Pancreas (tissue), 10 donors: ENCODE data around the gene MADD. TPM values are rescaled to one million over a fixed set of nuclear protein-coding genes. Genes with fewer than 3 reads are reported as not detected.

Source experiments
- ATAC-seq, 4 donors: fragments of 200-7000 bp; cut with Tn5 transposase; one replicate each; pipeline versions ENCODE4 v1.8.0 to v1.9.1; 2020; ENCODE audit warnings: mild to moderate bottlenecking in 4 of 4, moderate library complexity in 4 of 4
- DNase-seq, 6 donors: peaks; one replicate each; pipeline ENCODE4 v3.0.0-alpha.2; 2020
- FAIRE-seq: peaks from 2 replicates; lab custom pipeline; 2012; peaks lifted over from hg19 to GRCh38; lab: Jason Lieb, UNC
- H3K27ac ChIP-seq, 4 donors: fragments of 200-600 bp; sonication (generic); 1 replicate in 3 of 4; 2 replicates in 1 of 4; pipeline versions ENCODE4 v1.5.0 to v1.8.0; 2020
- H3K27me3 ChIP-seq, 4 donors: fragments of 200-600 bp; one replicate each; pipeline ENCODE4 v1.8.0; 2021
- H3K36me3 ChIP-seq, 3 donors: fragments of 200-600 bp; sonication (generic) in 1 of 3; one replicate each; pipeline versions ENCODE4 v1.5.0 to v1.8.0; 2020 to 2021
- H3K4me1 ChIP-seq, 3 donors: fragments of 200-600 bp; one replicate each; pipeline ENCODE4 v1.8.0; 2021
- H3K4me3 ChIP-seq, 4 donors: fragments of 200-600 bp; sonication (generic) in 2 of 4; one replicate each; pipeline versions ENCODE4 v1.5.0 to v1.8.0; 2020 to 2021
- H3K9me3 ChIP-seq, 4 donors: fragments of 200-600 bp; one replicate each; pipeline ENCODE4 v1.8.0; 2021
- WGBS, 2 donors: extraction: QIAGEN DNeasy Blood & Tissue Kit; methylation state at CpG; one replicate each; pipeline ENCODE4 v1.1.7; 2013; 5-methylcytosine and 5-hydroxymethylcytosine counted together
- intact Hi-C, 3 donors: fragments of 100-400 bp; cut with DNase I; formaldehyde crosslinking; loops; one replicate each; pipeline versions ENCODE4 v1.11.1 to v1.14.2; 2022
- polyA plus RNA-seq, 2 donors: library from polyadenylated mRNA; stranded (reverse); fragments of 200-250 nt; gene quantifications; one replicate each; pipeline ENCODE4 v1.2.3, GENCODE V29; 2013
- total RNA-seq, 6 donors: library from RNA; stranded (reverse); fragmentation: NEBNext Ultra II Directional in 4 of 6; extraction: Animal tissue kit (Norgen Biotek cat#: 25700) in 4 of 6; gene quantifications; one replicate each; pipeline versions ENCODE4 v1.2.1 to v1.2.4, GENCODE V29; 2021 to 2023
- TF ChIP-seq, protein P1 (sequence below), 4 donors: fragments of 200-600 bp; sonication (generic) in 3 of 4; IDR thresholded peaks; one replicate each; pipeline versions ENCODE4 v1.5.0 to v1.8.0; 2021; ENCODE audit warnings: antibody characterized with exemption in 4 of 4
- donor health status: healthy with polysubstance abuse.
- donor health status: DM: no; HTN: no; CAD: no; lungs with moderate emphysema.
- donor health status: DM: no; HTN: no; CAD: no.
- donor health status: control.
- donor health status: control.
- donor health status: Bipolar disorder and iron deficiency.
- donor health status: DM: yes; HTN: yes; CAD: no.
- donor health status: DM: no; HTN: no; CAD: no.
- donor health status: DM: no; HTN: no; CAD: no.
- donor health status: DM: yes; HTN: yes; CAD: no.

MADD gene
- total and polyA plus RNA-seq, 8 donors, result 15.0 to 36.9 (median 21.3) TPM

DNA sequence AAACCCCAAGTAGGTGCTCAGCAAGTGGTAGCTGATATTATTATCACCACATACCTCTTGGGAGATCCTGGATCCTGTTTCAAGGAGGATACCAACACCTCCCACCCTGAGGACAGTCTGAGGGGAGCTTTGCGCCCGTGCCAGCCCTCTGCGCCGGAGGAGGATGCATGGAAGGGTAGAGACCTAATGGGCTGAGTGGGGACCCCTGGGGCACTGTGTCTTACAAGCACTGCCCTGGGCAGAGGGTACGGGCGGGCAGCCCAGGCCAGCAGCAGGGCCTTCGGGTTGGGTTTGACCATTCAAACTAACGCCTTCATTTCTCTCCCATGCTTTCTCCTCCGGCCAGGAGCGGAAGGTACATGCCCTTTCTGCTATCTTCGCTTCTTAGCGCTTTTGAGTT lies 56.3 kb downstream of the MADD start:
- ATAC-seq (no peak), DNase-seq (peak in 1 of 6 donors; percentile 27), FAIRE-seq (no peak)
- TF ChIP-seq, protein P1, sequence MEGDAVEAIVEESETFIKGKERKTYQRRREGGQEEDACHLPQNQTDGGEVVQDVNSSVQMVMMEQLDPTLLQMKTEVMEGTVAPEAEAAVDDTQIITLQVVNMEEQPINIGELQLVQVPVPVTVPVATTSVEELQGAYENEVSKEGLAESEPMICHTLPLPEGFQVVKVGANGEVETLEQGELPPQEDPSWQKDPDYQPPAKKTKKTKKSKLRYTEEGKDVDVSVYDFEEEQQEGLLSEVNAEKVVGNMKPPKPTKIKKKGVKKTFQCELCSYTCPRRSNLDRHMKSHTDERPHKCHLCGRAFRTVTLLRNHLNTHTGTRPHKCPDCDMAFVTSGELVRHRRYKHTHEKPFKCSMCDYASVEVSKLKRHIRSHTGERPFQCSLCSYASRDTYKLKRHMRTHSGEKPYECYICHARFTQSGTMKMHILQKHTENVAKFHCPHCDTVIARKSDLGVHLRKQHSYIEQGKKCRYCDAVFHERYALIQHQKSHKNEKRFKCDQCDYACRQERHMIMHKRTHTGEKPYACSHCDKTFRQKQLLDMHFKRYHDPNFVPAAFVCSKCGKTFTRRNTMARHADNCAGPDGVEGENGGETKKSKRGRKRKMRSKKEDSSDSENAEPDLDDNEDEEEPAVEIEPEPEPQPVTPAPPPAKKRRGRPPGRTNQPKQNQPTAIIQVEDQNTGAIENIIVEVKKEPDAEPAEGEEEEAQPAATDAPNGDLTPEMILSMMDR (IDR thresholded peaks at IDR 0.05), result no peak
- WGBS, 2 donors, result 95 to 98% methylated on average over 12 of the region's 12 CpGs
- Histone ChIP-seq H3K27me3 (no peaks in the 10 kb centered on the region), H3K9me3 (no peaks in the 10 kb centered on the region), H3K36me3 (peaks cover 0 to 27% (median 21%) of the 10 kb centered on the region in 3 donors), H3K27ac (no peak overlapping the region), H3K4me3 (no peak overlapping the region), H3K4me1 (no peaks in the 10 kb centered on the region)
- intact Hi-C loops, result no loop called here

DNA sequence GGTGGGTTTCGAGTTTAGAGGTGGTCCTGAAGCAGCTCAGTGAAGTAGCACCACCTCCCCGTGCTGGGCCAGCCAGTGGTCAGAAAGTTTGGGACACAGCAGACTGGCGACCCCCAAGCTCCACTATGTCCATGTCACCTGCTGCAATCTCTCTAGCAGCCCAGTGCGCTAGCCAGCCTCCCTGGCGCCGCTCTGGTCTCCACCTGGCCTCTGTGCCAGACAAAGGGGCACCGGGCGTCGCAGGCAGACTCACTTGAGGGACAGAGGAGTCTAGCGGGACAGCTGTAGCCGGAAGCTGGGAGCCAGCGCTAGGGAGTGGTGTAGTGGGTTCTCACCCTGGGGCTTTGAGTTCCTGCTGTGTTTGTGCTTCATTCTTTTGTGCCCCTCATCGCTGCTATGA lies 57.1 kb downstream of the MADD start:
- intact Hi-C loops, result no loop called here
- H3K27me3 ChIP-seq, result no peaks in the 10 kb centered on the region
- no peaks in the 10 kb centered on the region for H3K4me1 ChIP-seq
- no peak for FAIRE-seq
- DNase-seq, result peak in 1 of 6 donors; percentile 52
- H3K4me3 ChIP-seq, result no peak overlapping the region
- H3K27ac ChIP-seq, result no peak overlapping the region
- no peaks in the 10 kb centered on the region for H3K9me3 ChIP-seq
- ATAC-seq, result no peak
- 93 to 94% methylated on average over 13 of the region's 13 CpGs for WGBS, 2 donors
- TF ChIP-seq, protein P1 (IDR thresholded peaks at IDR 0.05), result no peak
- H3K36me3 ChIP-seq, result peaks cover 0 to 27% (median 21%) of the 10 kb centered on the region in 3 donors

DNA sequence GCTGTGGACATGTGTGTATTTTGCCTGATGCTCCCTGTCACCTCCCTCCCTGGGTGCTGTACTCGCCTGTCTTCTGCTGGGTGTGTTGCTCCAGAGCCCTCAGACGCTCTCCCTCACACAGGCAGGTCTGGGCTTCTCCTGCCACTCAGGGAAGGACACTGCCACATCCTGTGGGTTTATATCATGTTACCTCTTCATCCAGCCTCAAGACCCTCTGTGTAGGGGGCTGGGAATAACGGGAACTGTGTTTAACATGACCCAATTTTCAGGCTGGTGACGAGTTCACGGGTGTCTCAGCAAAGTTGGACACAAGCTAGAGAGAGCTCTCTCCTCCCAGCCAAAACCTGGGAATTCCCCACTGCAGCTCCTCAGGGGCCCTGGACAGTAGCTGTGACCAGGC lies 58.0 kb downstream of the MADD start:
- FAIRE-seq (no peak), ATAC-seq (no peak), DNase-seq (no peak)
- H3K36me3 ChIP-seq, result peaks cover 0 to 27% (median 21%) of the 10 kb centered on the region in 3 donors
- no peak overlapping the region for H3K4me3 ChIP-seq
- no peaks in the 10 kb centered on the region for H3K4me1 ChIP-seq
- intact Hi-C loops, result no loop called here
- H3K27me3 ChIP-seq, result no peaks in the 10 kb centered on the region
- TF ChIP-seq, protein P1 (IDR thresholded peaks at IDR 0.05), result no peak
- 90 to 94% methylated on average over 5 of the region's 5 CpGs for WGBS, 2 donors
- H3K27ac ChIP-seq, result no peak overlapping the region
- H3K9me3 ChIP-seq, result no peaks in the 10 kb centered on the region

DNA sequence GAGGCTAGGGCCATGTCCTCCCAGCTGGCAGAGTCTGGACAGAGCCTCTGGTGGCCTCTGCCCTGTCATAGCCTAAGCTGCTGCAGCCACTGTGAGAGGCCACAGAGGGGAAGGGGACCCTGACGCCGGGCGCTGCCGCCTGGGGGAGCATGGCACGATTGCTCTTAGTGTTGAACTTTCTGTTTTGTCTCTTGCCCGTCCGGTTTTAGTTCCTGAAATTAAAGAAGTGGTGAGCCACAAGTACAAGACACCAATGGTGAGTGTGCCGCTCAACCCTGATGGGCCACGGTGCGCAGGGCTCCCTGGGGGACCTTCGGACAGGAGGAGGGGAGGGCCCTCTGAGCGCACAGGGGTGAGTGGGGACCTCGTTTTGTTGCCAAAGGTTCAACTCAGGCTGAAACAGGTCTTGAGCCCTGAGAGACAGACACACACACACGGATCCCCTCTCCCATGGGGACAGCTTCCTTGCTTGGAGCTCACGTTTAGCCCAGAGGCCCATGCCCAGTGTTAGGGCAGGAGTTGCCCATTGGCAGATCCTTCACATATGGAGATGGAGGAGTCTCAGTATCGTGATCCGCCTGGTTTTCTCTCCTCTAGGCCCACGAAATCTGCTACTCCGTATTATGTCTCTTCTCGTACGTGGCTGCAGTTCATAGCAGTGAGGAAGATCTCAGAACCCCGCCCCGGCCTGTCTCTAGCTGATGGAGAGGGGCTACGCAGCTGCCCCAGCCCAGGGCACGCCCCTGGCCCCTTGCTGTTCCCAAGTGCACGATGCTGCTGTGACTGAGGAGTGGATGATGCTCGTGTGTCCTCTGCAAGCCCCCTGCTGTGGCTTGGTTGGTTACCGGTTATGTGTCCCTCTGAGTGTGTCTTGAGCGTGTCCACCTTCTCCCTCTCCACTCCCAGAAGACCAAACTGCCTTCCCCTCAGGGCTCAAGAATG lies 58.8 kb downstream of the MADD start:
- TF ChIP-seq, protein P1 (IDR thresholded peaks at IDR 0.05), result no peak
- 87 to 88% methylated on average over 29 of the region's 29 CpGs for WGBS, 2 donors
- H3K36me3 ChIP-seq, result peaks cover 0 to 27% (median 21%) of the 10 kb centered on the region in 3 donors
- H3K4me1 ChIP-seq, result no peaks in the 10 kb centered on the region
- no peaks in the 10 kb centered on the region for H3K27me3 ChIP-seq
- peak in 1 of 4 donors; percentile 24 for ATAC-seq
- H3K9me3 ChIP-seq, result no peaks in the 10 kb centered on the region
- peak in 1 of 6 donors; percentile 32 for DNase-seq
- H3K27ac ChIP-seq, result no peak overlapping the region
- intact Hi-C loops, result no loop called here
- H3K4me3 ChIP-seq, result no peak overlapping the region
- FAIRE-seq, result no peak
